Neutrophil (primary cell): Measurements from ENCODE around the gene IFITM2.
"Not testable (repeated sequence)": the region's sequence is repeated elsewhere in the genome, so short reads cannot be mapped to it uniquely, and the experiment has no call there.

Experiments used
- H3K27ac ChIP-seq: fragments of 200-600 bp; sonication (generic); 2 replicates; pipeline ENCODE4 v1.5.1; 2016; ENCODE audit warnings: mild to moderate bottlenecking, moderate library complexity
- H3K27me3 ChIP-seq: fragments of 200-600 bp; sonication (generic); 2 replicates; pipeline ENCODE4 v1.6.0; 2016; ENCODE audit warnings: mild to moderate bottlenecking
- H3K36me3 ChIP-seq: fragments of 200-600 bp; sonication (generic); 2 replicates; pipeline ENCODE4 v1.5.1; 2017
- H3K4me1 ChIP-seq, 2 experiments: fragments of 200-600 bp in 1 of 2; sonication (generic) in 1 of 2; 1 replicate in 1 of 2; 2 replicates in 1 of 2; pipeline versions ENCODE4 v1.5.1 to v1.6.1; 2013 to 2016; ENCODE audit warnings: low read depth in 1 of 2, low read length in 1 of 2, mild to moderate bottlenecking in 1 of 2, moderate library complexity in 1 of 2; ENCODE audit not compliant: control insufficient read depth in 1 of 2, insufficient read depth in 1 of 2
- H3K4me3 ChIP-seq, 2 experiments: fragments of 200-600 bp in 1 of 2; sonication (generic) in 1 of 2; 1 replicate in 1 of 2; 2 replicates in 1 of 2; pipeline ENCODE4 v1.5.1; 2013 to 2016; ENCODE audit warnings: low read depth in 1 of 2, low read length in 1 of 2, mild to moderate bottlenecking in 1 of 2, moderate library complexity in 1 of 2
- H3K9me3 ChIP-seq: fragments of 200-600 bp; sonication (generic); 2 replicates; pipeline ENCODE4 v1.5.1; 2016
- CTCF ChIP-seq: fragments of 200-600 bp; sonication (generic); IDR thresholded peaks from 2 replicates; pipeline ENCODE4 v1.5.1; 2016; ENCODE audit warnings: antibody characterized with exemption

IFITM2 gene

GRCh38 chr11:324156-324555, 16.5 kb downstream of the IFITM2 start:
- H3K27ac ChIP-seq: peak overlapping the region; percentile 99
- H3K4me3 ChIP-seq: no peak overlapping the region
- no peaks in the 10 kb centered on the region for H3K36me3 ChIP-seq
- no peaks in the 10 kb centered on the region for H3K9me3 ChIP-seq
- peaks cover 11% of the 10 kb centered on the region for H3K27me3 ChIP-seq
- TF ChIP-seq CTCF: no peak
- H3K4me1 ChIP-seq: peaks cover 45 to 63% of the 10 kb centered on the region in 2 experiments

- not testable (repeated sequence) for H3K27me3 ChIP-seq, H3K4me3 ChIP-seq, H3K9me3 ChIP-seq, H3K36me3 ChIP-seq
- H3K4me1 ChIP-seq: peaks cover 45 to 65% of the 10 kb centered on the region in 2 experiments
- H3K27ac ChIP-seq: peak overlapping the region; percentile 99
These were observed 17.2 kb downstream of the IFITM2 start for GRCh38 chr11:324593-325517.

- H3K36me3 ChIP-seq: no peaks in the 10 kb centered on the region
- H3K4me3 ChIP-seq: peak overlapping the region; percentile 55 to 57
- no peak for TF ChIP-seq CTCF
- peaks cover 42 to 68% of the 10 kb centered on the region in 2 experiments for H3K4me1 ChIP-seq
- peak overlapping the region; percentile 99 for H3K27ac ChIP-seq
- H3K27me3 ChIP-seq: no peaks in the 10 kb centered on the region
- no peaks in the 10 kb centered on the region for H3K9me3 ChIP-seq
These were observed 18.4 kb downstream of the IFITM2 start for GRCh38 chr11:325796-326591.

DNA sequence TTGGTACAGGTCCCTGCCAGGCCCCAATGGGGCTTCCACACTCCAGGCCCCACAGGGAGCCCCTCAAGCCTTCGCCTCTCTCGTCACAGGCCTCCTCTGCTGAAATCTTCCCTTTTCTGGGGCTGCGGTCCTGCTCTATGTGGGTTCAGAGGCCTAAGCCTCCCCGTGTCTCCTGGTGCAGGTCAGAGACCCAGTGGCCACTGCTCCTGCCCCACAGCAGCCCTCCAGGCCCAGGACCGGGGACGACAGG, 18.9 kb downstream of the IFITM2 start:
- peak overlapping the region; percentile 99 for H3K27ac ChIP-seq
- H3K4me1 ChIP-seq: peaks cover 45 to 72% of the 10 kb centered on the region in 2 experiments

DNA sequence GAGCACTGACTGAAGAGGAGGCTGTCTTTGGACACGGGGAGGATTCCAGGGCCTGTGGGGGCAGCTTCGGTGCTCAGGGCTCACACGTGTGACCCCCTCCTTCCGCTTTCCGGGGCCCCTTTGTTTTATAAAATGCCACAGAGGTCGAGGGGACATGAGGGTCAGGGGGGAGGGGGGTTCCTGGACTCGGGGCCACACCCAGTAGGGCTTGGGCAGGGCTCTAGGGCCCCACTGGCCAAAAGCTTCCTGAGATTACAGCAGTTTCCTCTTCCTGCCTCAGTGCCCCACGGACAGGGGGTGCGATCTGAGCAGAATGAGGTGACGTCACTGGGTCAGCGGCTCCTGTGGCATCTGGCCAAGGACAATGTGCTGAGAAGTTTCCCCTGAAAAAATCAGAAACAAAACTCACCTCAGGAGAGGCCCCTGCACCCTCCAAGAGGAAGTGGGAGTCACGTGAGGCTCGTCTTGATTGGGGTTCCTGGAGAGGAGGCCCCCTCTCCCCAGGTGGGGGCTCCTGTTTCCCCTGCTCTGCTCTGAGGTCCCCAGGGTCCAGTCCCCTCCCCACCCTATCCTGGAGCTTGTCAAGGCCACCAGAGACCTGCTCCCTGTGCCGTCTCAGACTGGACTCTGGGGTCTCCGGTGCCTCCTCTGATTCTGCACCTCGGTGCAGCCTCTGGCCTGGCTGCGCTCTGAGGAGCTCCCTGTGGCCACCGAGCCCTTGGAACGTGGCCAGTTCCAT, 19.4 kb downstream of the IFITM2 start:
- Histone ChIP-seq H3K36me3 (no peaks in the 10 kb centered on the region), H3K27ac (peak overlapping the region; percentile 99), H3K4me3 (peak overlapping the region; percentile 55 to 57), H3K9me3 (no peaks in the 10 kb centered on the region), H3K4me1 (peaks cover 45 to 75% of the 10 kb centered on the region in 2 experiments), H3K27me3 (no peaks in the 10 kb centered on the region)
- peak; percentile 35 for TF ChIP-seq CTCF

More for the DNA sequence above, 18.9 kb downstream of the IFITM2 start:
- no peak for TF ChIP-seq CTCF
- no peaks in the 10 kb centered on the region for H3K27me3 ChIP-seq
- no peaks in the 10 kb centered on the region for H3K9me3 ChIP-seq
- no peaks in the 10 kb centered on the region for H3K36me3 ChIP-seq
- peak overlapping the region; percentile 55 to 57 for H3K4me3 ChIP-seq
